ENCODE data around the gene SWT1.

- TF ChIP-seq CTCF (conservative IDR thresholded peaks at IDR 0.05) (no peak), EZH2 (IDR thresholded peaks at IDR 0.05; ENCODE audit: low read depth) (no peak)
Measured at GRCh38 chr1:185291159-185291558, 134.2 kb downstream of the SWT1 start.
